HG03469 (cell line): ENCODE data around the gene YWHAE.
"Not testable (repeated sequence)": the region's sequence is repeated elsewhere in the genome, so short reads cannot be mapped to it uniquely, and the experiment has no call there.

ENCODE experiments used
- ATAC-seq: cut with Tn5 transposase; IDR thresholded peaks from one replicate; pipeline ENCODE4 v1.9.1; 2021; ENCODE audit warnings: mild to moderate bottlenecking, moderate library complexity, moderate number of reproducible peaks; ENCODE audit not compliant: unreplicated experiment

YWHAE gene

DNA sequence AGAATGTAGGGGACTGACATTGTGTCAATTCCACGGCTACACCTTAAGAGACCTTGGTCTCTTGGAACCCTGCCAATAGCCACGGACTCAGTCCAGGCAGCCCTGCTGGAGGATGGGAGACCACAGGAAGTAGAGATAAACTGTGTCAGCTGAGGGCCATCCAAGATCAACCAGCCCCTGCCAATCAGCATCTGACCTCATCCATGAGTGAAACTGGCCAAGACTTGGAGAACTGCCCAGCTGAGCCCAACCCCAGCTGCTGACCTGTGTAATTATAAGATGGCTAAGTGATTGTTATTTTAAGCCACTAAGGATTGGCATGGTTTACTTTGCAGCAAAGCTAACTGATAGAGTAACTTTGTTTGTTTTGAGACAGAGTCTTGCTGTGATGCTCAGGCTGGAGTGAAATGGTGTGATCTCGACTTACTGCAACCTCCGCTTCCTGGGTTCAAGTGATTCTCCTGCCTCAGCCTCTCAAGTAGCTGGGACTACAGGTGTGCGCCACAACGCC is 13.3 kb upstream of the YWHAE start:
- ATAC-seq, result no peak

GRCh38 chr17:1412185-1413110 is 12.4 kb upstream of the YWHAE start:
- ATAC-seq, result no peak

DNA sequence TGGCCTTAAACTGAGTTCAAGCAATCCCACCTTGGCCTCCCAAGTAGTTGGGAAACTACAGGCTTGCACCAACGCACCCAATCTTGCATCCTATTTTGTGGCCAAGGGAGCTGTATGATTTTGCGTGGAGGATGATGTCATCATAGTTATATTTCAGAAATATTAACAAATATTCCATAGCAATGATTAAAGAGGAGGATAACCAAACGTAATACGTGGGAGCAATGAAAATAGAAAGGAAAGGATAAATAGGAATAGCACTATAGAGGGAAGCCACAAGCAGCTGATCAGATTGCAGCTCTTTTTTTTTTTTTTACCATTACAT is 2.2 kb upstream of the YWHAE start:
- no peak for ATAC-seq

GRCh38 chr17:1398931-1399678 is 917 bp downstream of the YWHAE start:
- no peak for ATAC-seq

- ATAC-seq, result no peak
These were observed 2.0 kb downstream of the YWHAE start for GRCh38 chr17:1398028-1398427.

GRCh38 chr17:1395876-1396665 is 4.0 kb downstream of the YWHAE start:
- ATAC-seq, result not testable (repeated sequence)

DNA sequence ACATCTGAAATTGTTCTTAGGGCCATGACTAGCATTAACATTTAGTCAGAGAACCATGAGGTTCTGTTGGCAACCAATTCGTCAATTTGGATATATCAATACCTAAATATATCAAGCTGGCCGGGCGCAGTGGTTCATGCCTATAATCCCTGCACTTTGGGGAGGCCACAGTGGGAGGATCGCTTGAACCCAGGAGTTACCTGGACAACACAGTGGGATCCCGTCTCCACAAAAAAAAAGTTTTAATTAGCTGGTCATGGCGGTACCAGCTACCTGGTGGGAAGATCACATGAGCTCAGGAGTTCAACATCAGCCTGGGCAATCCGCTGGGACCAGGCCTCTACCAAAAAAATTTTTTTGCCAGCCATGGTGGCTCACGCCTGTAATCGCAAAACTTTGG is 8.4 kb downstream of the YWHAE start:
- ATAC-seq, result no peak

DNA sequence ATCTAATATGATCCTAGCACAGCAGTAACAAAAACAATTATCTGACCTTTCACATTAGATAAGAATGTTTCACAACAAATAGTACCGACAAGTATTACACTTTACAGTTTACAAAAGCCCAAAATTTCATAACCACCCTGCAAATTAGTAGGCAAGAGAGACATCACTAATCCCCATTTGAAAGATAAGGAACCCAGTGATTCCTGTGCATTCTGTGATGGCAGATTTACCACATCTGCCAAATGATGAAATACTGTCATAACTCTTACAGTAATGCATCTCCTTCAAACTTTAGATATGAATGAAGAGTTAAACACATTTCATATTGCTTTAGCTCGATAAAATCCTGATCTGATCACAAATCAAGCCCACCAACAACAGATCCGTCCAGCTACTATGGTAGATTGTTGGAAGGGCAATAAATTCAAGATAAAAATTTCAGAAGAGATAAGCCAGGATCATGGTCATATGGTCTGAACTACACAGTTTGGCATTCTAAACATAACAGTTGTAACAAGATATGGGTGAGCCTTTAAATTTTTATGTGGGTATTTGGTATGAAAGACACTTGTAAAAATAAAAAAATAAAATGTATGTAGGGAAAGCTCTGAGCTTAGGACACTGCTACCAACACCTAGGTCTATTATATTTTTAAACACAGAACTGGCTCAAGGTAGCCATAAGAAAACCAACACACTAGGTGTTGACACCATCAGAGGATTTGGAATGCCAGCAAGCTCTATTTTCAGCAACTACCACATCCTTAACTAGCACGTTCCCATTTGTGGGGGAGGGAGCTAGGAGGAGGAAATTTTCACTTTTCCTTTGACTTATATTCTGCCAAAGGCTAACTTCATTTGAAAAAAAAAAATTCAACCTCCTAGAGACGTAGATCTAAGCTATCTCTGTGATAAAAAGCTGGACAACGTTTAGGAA is 9.3 kb downstream of the YWHAE start:
- ATAC-seq, result no peak

DNA sequence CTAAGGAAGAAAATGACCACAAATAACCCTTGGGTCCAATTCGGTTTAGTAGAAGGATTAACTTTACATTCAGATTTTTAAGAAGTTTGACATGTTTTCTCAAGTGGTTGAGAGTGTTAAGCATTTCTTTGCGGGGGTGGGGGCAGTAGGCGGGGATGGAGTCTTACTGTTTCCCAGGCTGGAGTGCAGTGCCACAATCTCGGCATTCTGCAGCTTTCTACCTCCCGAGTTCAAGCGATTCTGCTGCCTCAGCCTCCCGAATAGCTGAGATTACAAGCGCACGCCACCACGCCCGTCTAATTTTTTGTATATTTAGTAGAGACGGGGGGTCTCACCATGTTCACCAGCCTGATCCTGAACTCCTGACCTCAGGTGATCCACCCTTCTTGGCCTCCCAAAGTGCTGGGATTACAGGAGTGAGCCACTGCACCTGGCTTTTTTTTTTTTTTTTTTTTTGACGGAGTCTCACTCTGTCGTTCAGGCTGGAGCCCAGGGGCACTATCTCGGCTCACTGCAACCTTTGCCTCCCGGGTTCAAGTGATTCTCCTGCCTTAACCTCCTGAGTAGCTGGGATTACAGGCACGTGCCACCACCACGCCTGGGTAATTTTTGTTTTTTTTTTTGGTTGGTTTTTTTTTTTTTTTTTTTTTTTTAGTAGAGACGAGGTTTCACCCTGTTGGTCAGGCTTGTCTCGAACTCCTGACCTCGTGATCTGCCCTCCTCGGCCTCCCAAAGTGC is 12.4 kb downstream of the YWHAE start:
- not testable (repeated sequence) for ATAC-seq

DNA sequence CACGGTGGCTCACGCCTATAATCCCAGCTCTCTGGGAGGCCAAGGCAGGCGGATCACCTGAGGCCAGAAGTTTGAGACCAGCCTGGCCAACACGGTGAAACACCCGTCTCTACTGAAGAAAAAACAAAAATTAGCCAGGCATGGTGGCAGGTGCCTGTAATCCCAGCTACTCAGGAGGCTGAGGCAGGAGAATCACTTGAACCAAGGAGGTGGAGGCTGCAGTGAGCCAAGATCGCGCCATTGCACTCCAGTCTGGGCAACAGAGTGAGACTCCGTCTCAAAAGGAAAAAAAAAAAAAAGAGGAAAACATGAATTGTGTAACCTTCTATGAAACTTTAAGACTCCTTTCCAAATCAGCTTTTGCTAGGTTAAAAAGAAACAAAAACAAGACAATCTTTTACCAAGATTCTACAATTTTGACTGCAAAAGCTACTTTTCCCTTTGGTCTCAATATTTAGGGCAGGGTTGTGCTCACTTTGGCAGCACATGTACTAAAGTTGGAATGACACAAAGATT is 13.3 kb downstream of the YWHAE start:
- not testable (repeated sequence) for ATAC-seq

DNA sequence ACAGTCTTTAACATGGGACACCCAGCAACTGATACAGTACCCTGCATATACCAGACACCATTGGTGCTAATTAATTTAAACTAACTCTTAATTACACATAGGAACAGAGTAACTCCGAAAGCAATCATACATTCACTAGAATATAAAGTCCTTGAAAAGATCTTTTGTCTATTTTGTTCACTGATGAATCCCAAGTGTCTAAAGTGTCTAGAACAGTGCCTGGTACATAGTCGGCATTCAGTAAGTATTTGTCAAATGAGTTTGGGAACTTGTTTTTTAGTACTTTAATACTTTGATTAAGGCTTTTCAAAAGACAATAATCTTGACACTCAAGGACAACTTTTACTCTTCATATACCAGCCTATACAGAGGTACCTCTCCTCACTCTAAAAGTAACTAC is 13.8 kb downstream of the YWHAE start:
- no peak for ATAC-seq

DNA sequence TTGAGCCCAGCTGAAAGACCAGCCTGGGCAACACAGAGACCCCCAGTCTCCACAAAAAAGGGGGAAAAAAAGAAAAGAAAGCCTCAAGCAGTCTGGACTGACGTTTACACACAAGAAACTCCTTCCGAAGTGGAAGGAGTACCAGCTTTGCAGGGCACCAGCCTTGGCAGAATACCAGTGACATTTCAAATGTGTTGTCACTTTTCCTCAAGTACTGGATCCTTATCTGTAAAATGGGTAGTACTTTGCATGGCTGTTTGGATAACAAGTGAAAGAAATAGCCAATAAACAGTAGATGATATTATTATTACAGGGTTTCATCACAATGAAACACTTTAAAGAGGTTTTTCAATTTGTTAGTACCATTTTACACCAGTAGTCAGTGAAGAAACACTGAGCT is 14.2 kb downstream of the YWHAE start:
- ATAC-seq, result no peak

DNA sequence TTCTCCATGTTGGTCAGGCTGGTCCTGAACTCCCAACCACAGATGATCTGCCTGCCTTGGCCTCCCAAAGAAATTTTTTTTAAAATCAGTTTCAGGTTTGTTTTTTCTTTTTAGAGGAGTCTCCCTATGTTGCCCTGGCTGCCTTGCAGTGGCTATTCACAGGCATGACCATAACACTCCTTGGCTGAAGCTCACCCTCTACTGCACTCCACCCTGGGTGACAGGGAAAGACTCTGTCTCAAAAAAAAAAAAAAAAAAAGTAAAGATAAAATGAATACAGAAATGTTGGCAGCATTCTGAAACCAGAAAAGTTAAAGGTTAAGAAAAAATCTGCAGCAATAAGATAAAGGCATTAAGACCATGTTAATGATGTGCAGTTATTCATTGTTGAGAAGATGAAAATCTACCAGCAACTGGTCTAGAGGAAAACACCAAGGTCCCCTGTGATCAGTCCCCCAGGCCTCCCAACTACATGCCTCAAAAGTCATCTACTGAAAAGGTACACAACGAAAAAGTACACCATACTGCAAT is 15.1 kb downstream of the YWHAE start:
- ATAC-seq, result no peak

GRCh38 chr17:1379930-1380313 is 20.1 kb downstream of the YWHAE start:
- ATAC-seq, result no peak

DNA sequence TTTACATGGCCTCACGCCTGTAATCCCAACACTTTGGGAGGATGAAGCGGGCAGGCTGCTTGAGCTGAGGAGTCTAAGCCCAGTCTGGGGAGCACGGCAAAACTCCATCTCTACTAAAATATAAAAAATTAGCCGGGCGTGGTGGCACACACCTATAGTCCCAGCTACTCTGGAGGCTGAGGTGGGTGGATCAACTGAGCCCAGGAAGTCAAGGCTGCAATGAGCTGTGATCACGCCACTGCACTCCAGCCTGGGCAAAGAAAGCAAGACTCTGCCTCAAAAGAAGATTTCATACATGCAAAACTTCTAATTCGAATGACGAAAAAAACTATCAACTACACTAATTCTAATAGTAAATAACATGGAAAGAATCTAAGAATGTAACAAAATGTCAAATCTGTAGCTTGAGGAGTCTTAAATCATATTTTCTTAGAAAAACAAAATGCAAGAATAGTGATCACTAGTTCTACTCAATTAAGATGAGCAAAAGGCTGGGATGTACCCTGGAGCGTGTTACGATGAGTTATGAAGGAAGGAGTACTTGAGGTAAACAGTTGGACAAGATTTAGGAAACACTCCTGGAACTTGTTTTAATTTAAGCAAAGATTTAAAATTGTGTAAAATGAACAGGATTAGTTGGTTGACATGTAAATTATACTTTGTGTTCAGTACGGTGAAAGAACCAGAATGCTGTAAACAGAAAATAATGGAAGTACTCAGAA is 20.7 kb downstream of the YWHAE start:
- no peak for ATAC-seq

- ATAC-seq, result not testable (repeated sequence)
These were observed 21.6 kb downstream of the YWHAE start for GRCh38 chr17:1378476-1378860.

DNA sequence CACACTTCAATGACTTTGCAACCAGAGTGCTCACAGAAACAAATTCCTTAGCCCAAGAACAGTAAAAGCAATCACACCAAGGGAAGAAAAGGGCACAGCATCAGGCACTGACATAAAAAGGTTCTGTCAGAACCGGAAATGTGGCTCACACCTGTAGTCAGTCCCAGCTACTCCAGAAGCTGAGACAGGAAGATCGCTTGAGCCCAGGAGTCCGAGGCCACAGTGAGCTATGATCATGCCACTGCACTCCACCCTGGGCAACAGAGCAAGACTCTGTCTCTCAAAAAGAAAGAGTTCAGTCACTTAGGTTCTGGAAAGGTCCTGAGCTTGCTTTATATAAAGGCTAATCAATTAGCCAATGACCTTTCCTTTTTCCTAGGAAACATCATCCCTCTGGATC is 22.7 kb downstream of the YWHAE start:
- no peak for ATAC-seq

DNA sequence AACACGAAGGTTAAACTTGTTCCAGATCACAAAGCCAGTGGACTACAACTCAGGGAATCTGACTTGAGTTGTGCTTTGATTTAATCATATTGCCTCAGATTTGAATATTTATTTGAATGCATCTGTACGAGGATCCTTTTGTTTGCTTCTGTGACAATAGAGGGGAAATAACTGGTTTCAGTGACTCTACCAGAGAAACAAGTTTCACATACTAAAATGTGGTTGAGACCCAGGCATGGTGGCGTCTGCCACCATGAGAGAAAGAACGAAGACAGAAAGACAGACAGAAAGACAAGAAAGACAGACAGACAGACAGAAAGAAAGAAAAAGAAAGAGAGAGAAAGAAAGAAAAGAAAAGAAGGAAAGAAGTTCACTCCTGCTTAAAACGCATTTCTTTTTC is 24.0 kb downstream of the YWHAE start:
- no peak for ATAC-seq
